GM18505 (cell line): ENCODE results near the gene LNX1.
A peak's percentile ranks its signal among the peaks of the same experiment; 100 is the strongest.

Source experiments
- ATAC-seq: cut with Tn5 transposase; IDR thresholded peaks from one replicate; pipeline ENCODE4 v1.9.1; 2021; ENCODE audit not compliant: unreplicated experiment
- POLR2A ChIP-seq: IDR thresholded peaks from 4 replicates; pipeline ENCODE4 v1.6.1; 2011; ENCODE audit warnings: borderline replicate concordance; ENCODE audit not compliant: insufficient read depth, insufficient read length; ENCODE audit errors: extremely low read depth

Gene LNX1

DNA sequence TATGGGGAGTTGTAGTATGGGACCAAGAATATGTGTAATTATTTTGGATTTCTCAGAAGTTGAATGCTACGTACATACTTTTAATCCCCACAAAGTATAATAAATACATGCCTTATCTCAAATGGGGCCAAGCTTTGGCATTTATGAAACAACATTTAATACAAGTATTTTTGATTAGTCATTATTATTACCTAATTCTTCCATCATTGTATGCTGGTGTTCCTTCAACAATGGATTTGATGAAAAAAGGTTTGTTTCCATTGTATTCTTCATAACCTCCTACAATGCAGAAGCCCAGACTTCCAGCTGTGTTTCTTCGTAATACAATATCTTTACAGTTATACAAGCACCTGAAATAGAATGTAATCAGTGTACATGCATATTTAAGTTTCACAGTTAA, 130.0 kb downstream of the LNX1 start:
- no peak for TF ChIP-seq POLR2A
- ATAC-seq, result no peak

GRCh38 chr4:53459548-53459947, 131.7 kb downstream of the LNX1 start:
- no peak for TF ChIP-seq POLR2A
- ATAC-seq, result no peak

GRCh38 chr4:53456178-53456577, 135.1 kb downstream of the LNX1 start:
- TF ChIP-seq POLR2A, result no peak
- no peak for ATAC-seq

GRCh38 chr4:53455766-53456165, 135.5 kb downstream of the LNX1 start:
- no peak for TF ChIP-seq POLR2A
- ATAC-seq, result no peak

DNA sequence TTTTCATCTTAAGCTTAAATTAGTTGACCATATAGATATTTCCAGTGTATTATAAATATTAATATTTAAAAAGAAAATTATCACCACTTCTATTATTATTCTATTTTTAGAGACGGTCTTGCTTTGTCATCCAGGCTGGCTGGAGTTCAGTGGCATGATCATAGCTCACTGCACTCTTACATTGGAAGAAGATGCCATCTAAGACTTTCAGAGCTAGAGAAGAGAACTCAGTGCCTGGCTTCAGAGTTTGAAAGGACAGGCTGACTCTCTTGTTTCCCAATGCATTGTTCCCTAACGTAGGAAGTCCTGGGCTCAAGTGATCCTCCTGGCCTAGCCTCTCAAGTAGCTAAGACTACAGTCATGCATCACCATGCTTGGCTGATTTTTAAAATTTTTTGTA, 137.9 kb downstream of the LNX1 start:
- no peak for ATAC-seq
- TF ChIP-seq POLR2A, result no peak

- TF ChIP-seq POLR2A, result no peak
- no peak for ATAC-seq
These were observed 140.5 kb downstream of the LNX1 start for GRCh38 chr4:53450773-53451172.

GRCh38 chr4:53444954-53445353, 146.3 kb downstream of the LNX1 start:
- no peak for ATAC-seq

DNA sequence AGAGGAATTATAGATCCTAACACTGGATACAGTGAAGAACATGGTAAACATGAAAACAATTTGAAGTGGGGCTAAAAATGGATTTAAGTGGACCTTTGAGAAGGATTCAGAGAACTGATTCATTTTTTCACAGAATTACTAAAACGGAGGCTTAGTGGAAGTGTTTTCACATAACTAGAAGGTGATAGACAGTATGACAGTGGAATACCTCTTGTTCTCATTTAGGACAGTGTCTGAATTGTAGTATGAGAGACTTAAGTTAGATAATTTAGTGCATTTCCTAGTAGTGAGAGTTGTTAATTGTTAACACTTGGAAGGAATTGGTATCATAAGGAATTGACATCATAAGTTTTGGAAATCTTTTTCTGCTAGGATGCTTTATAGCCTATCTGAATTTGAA, 149.7 kb downstream of the LNX1 start:
- no peak for ATAC-seq
- TF ChIP-seq POLR2A, result no peak

More at GRCh38 chr4:53444954-53445353, 146.3 kb downstream of the LNX1 start:
- TF ChIP-seq POLR2A, result no peak

DNA sequence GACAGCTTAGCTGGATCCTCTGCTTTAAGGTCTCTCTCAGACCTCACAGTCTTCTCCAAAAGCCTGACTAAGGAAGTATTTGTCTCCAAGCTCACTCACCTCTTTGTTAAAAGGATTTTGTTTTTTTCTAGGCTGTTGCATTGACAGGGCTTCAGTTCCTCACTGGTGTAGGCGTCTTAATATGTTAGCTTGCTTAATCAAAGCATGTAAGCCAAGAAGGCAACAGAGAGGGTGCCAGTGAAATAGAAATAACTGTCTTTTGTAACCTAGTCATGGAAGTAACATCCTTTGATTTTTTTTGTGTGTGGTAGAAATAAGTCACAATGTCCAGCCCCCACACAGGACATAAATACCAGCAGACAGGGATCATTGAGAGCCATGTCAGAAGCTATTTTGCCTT, 155.0 kb downstream of the LNX1 start:
- TF ChIP-seq POLR2A, result no peak
- no peak for ATAC-seq

DNA sequence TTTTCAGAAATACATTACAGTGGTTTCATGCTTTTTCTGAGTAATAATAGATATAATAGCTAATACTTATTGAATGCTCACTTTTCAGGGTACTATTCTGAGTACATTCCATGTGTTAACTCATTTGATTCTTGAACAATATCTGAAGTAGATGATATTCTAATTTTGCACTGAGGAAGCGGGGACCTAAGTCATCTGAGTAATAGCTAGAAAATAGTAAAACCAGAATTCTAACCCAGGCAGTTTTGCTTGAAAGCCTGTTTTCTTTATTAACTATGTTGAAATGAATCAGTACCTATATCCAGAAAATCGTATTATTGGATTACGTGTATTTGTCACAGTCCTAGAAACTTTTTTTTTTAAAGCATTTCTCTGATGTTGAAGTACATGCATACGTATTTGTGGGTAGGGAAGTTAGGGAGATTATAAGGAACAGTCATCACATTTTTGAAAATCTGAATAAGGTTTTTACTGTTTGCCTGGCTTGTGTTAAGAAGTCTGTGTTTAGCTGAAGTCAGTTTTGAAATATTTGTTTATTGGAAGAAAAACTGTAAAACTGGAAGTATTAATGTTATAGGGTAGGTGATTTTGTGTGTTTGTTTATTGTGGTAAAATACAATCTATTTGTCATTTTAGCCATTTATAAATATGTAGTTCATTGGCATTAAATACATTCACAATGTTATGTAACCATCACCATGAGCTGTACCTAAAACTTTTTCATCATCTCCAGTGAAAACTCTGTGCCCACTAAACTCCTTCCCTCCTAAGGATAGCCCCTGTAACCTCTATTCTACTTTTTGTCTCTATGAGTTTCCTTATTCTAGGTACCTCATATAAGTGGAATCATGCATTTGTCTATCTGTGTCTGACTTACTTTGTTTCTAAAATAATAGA, 158.5 kb downstream of the LNX1 start:
- peak; percentile 73 for ATAC-seq
- no peak for TF ChIP-seq POLR2A

- ATAC-seq, result no peak
- no peak for TF ChIP-seq POLR2A
These were observed 160.2 kb downstream of the LNX1 start for GRCh38 chr4:53431052-53431451.

DNA sequence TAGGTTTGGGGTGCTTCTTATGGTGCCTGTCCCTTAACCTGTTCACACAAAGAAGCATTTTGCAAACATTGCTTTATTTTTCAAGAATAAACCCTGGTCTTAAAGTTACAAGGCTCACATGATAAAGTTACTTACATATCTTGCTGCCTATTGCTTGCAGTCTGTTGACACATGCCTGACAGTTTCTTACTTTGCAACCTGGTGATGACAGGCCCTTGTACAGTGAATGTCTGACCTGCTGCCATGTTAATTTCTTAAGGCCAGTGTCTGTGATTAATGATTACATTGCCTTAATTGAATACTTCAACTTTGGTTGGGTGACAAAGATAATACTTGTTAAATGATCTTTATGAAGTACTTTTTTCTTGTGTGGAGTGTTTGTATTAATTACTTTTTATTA, 163.9 kb downstream of the LNX1 start:
- no peak for TF ChIP-seq POLR2A
- no peak for ATAC-seq

DNA sequence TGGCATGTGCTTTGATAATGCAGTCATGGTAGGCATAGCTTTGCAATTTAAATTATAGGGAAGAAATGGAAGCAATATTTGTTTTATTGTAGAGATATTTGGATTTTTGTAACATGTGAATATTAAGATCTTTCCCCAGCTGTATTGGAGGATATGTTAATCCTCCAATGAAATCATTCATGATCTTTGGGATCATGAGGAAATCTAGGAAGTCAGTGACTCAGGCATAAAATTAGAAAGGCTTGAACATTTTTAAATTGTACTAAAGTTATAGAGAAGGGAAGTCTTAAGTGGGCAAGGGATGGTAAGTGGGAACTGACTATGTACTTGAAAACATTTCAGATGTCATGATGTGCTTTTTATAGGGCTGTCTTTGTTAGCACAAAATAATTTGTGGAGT, 167.0 kb downstream of the LNX1 start:
- TF ChIP-seq POLR2A, result no peak
- ATAC-seq, result no peak

DNA sequence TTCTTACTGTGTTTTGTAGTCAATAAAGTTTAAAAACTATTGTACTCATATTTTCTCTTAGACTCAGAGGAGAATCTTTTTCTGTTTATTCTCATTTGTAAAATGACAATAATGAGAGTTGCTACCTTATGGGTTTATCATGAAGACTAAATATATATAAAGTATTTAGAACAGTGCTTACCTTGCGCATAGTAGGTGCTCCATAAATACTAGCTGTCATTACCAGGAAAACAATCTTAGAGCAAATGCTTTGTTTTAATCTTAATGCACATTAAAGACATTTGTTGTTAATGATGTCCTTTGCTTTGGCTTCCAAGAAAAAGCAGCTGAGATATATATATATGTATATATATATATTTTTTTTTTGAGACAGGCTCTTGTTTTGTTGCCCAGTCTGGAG, 168.9 kb downstream of the LNX1 start:
- TF ChIP-seq POLR2A, result no peak
- ATAC-seq, result no peak
